ES-I3 (cell line): ENCODE measurements around the gene ZNF132.
A peak's percentile ranks its signal among the peaks of the same experiment; 100 is the strongest.
"Not testable (repeated sequence)": the region's sequence is repeated elsewhere in the genome, so short reads cannot be mapped to it uniquely, and the experiment has no call there.

ENCODE experiments used
- H3K36me3 ChIP-seq: 2 replicates; pipeline ENCODE4 v1.6.1; 2013; ENCODE audit warnings: mild to moderate bottlenecking, low read length, control low read depth, moderate library complexity; ENCODE audit not compliant: insufficient read depth
- H3K4me1 ChIP-seq: 2 replicates; pipeline ENCODE4 v1.6.1; 2013; ENCODE audit warnings: mild to moderate bottlenecking, control low read depth, low read length; ENCODE audit not compliant: insufficient read depth
- H3K9ac ChIP-seq: 2 replicates; pipeline ENCODE4 v1.6.1; 2013; ENCODE audit warnings: low read depth, mild to moderate bottlenecking, low read length, moderate library complexity
- H3K9me3 ChIP-seq: 2 replicates; pipeline ENCODE4 v1.6.1; 2013; ENCODE audit warnings: mild to moderate bottlenecking, low read length, moderate library complexity; ENCODE audit not compliant: control insufficient read depth, insufficient read depth

The ZNF132 gene

DNA sequence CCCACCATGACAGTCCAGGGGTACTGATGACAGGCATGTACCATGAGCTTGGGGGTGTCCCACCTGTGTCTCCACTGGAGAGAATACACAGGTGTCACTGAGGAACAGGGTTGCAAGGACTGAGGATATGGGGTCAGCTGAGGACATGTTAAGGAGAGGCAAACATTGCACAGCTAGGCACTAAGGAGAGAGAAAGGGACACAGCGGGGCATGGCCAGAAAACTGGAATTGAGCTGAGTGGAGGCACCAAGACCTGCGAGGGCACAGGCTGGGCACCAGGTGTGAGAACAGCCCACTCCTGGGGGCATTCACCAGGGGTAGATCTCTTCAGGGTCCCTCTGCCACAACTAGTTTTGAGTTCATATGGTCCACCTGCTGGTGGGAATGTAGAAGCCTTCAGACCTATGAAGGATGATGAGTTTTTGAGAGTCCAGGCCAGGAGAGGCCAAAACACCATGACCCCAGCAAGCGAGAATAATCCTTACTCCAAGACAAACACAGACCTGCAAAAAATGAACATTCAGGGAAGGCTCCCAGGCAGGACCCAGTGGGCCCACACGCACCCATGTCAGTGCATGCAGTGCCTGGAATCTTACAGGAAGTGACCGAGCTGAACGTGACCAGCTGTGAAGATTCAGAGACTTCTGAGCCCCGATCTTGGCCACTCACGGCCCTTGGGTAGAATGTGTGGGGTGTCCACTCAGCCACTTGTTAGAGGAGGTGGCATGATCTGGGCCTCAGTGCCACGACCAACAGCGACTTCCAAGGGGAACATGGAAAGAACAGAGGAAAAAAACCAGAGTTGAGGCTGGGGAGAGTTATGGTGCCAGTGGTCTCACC lies 32.9 kb downstream of the ZNF132 start:
- H3K36me3 ChIP-seq, result no peaks in the 10 kb centered on the region
- no peaks in the 10 kb centered on the region for H3K9me3 ChIP-seq
- H3K4me1 ChIP-seq, result no peaks in the 10 kb centered on the region
- peak overlapping the region; percentile 86 for H3K9ac ChIP-seq

DNA sequence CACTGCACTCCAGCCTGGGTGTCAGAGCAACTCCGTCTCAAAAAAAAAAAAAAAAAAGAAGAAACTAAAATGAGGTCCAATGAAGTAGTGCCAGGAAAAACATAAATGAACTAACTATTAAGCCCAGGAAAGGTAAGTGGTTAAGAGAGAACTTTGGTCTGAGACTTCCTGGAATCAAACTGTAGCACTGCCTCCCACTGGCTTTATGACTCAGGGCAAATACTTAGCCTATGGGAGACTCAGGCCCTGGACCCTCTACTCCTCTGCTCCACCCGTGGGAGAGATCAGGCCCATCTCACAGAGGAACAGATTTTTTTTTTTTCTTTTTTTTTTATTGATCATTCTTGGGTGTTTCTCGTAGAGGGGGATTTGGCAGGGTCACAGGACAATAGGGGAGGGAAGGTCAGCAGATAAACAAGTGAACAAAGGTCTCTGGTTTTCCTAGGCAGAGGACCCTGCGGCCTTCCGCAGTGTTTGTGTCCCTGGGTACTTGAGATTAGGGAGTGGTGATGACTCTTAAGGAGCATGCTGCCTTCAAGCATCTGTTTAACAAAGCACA lies 36.0 kb downstream of the ZNF132 start:
- not testable (repeated sequence) for H3K9ac ChIP-seq, H3K36me3 ChIP-seq, H3K9me3 ChIP-seq, H3K4me1 ChIP-seq

DNA sequence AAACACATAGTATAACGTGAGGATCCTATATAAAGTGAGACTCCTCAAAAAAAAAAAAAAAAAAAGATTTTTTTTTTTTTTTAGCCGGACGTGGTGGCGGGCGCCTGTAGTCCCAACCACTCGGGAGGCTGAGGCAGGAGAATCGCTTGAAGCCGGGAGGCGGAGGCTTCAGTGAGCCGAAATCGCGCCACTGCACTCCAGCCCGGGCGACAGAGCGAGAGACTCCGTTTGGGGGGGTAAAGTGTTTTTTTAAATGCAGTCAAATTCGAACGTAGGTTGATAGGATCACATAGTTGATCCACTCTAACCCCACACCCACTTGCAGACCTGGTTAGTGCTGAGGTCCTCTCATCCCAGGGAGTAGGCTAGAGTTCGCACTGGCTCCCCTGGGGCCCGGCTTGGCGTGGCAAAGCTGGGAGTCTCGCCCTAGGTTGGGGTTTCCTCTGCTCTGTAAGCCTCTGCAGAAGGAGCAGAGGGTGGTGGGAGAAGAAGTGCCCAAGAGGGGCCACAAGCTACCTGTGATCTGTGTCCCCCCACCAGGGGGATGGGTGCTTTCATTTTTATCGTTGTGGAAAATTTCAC lies 38.0 kb downstream of the ZNF132 start:
- H3K9me3 ChIP-seq, result no peaks in the 10 kb centered on the region
- H3K36me3 ChIP-seq, result no peaks in the 10 kb centered on the region
- H3K4me1 ChIP-seq, result no peaks in the 10 kb centered on the region
- peak overlapping the region; percentile 53; the same call in 1 of the 2 replicates for H3K9ac ChIP-seq

DNA sequence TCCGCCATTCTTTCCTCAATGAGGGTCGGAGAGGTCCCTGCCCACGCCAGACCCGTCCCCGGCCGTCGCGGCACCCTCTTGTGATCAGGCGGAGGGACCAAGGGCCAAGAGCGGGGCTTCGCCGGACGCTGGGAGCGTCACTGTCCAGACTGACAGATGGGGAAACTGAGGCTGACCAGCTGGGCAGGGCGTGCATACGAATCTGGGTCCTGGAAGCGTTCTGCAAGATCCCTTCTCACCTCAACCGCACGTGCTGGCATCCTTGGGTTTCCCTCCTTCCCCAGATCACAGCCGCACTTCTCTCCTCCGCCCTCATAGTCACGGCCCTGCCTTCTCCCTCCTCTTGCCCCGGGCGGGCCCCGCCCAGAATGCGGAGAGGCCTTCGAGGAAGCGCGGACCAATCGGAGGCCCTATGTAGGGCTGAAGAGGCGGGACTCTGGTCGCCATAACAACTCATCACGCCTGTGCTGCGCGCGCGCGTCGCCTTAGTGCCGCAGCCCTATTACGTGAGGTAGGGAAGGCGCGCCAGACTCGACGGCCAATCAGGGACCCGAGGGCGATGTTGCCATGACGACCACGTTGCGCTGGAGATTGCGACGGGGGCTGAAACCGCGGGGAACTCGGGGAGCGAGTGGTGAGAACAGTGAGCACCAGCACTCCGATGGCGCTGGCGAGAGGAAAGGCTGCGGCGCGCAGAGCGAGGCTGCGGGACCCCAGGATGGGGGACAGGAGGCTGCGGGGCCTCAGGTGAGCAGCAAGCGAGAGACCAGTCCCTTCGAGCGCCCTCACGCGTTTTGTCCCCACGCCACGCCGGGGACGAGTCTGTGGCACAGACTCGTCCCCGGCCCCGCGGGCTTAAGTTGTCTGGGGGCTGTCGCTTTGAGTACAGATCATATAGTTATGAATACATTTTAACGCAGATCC lies 38.8 kb downstream of the ZNF132 start:
- Histone ChIP-seq H3K4me1 (no peaks in the 10 kb centered on the region), H3K9me3 (no peaks in the 10 kb centered on the region), H3K9ac (peak overlapping the region; percentile 54), H3K36me3 (no peaks in the 10 kb centered on the region)

DNA sequence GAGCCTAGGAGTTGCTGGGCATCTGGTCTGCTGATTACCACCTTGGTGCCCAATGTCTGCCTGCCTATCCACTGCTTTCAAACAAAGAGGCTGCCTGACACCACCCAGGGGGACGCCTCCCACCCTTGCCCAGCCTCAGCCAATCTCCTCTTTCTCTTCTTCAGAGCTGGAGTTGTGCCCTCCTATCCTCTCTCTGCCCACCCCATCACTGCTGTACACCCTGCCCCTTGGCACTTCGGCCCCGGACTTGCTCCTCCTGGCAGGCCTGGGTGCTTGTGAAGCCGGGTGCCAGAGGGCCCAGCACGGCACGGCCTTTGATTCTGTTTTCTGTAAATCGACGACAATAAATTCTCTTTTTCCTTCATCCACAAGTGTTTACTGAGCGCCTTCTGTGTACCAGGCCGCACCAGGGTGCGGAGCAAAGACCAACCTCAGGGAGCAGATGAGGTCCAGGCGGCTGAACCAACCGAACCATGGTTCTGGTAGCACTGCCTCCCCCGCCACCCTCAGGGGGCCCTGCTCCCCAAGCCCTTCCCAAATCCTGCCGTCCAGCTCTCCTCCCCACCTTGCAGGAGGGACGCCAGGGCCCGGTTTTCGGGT lies 39.5 kb downstream of the ZNF132 start:
- H3K36me3 ChIP-seq, result no peaks in the 10 kb centered on the region
- peak overlapping the region; percentile 54; the same call in 1 of the 2 replicates for H3K9ac ChIP-seq
- H3K4me1 ChIP-seq, result no peaks in the 10 kb centered on the region; the same call in 1 of the 2 replicates
- no peaks in the 10 kb centered on the region for H3K9me3 ChIP-seq

DNA sequence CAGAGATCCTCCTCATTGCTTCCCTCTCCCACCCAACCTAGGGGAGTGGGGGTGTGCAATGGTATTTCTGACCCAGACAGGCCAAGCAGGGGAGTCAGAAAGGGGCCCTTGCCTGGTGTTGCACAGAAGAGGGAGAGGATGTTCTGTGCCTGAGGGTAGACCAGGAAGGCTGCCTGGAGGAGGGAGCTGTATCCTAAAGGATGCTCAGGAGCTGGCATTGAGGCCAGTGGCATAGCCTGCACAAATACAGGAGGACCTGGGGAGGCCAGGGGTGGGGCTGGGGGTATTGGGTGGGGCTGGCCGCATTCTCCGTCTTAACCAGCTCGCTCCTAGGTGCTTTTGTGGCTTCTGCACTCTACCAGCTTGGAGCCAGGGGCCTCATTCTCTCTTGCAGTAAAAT lies 40.0 kb downstream of the ZNF132 start:
- no peak overlapping the region for H3K9ac ChIP-seq

DNA sequence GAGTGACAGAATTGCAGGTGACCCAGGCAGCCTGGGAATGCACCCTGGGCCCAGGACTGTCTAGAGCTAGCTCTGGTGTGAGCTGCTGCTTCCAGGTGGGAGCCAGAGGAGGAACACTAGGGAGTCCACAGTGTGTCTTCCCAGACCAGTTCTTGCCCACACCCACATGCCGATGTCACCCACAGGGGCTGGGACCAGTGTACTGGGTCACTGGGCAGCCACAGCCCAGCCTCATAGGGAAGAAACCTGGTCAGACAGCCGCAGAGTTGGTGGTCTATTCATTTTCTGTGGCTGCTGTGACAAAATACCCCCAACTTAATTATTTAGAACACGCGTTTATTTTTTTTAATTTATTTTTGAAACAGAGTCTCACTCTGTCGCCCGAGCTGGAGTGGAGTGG lies 41.4 kb downstream of the ZNF132 start:
- H3K9me3 ChIP-seq, result no peaks in the 10 kb centered on the region
- no peaks in the 10 kb centered on the region; the same call in 1 of the 2 replicates for H3K4me1 ChIP-seq
- H3K36me3 ChIP-seq, result peaks cover 7% of the 10 kb centered on the region; the same call in 1 of the 2 replicates
- no peak overlapping the region for H3K9ac ChIP-seq

More for the DNA sequence above, 40.0 kb downstream of the ZNF132 start:
- Histone ChIP-seq H3K36me3 (no peaks in the 10 kb centered on the region), H3K4me1 (no peaks in the 10 kb centered on the region; the same call in 1 of the 2 replicates), H3K9me3 (no peaks in the 10 kb centered on the region)

DNA sequence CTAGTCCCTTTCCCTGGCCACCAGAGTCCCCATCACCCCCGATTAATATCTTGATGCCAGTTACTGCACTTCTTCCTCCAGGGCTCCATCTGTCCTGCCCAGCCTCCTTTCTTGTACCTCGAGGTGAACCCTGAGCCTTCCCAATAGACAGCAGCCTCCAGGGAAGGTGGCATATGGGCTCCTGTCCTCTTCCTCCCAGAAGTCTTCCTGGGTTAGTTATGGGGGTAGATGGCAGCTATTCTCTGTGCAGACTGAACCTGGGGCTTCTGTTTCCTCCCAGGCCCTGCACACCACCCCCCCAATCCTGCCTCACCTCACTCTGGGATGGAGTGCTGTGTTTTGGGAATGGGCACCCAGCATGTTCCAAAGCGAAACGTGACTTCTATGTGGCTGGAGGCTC lies 41.9 kb downstream of the ZNF132 start:
- no peak overlapping the region for H3K9ac ChIP-seq
- H3K4me1 ChIP-seq, result no peaks in the 10 kb centered on the region; the same call in 1 of the 2 replicates
- no peaks in the 10 kb centered on the region for H3K9me3 ChIP-seq
- H3K36me3 ChIP-seq, result peaks cover 9% of the 10 kb centered on the region; the same call in 1 of the 2 replicates

DNA sequence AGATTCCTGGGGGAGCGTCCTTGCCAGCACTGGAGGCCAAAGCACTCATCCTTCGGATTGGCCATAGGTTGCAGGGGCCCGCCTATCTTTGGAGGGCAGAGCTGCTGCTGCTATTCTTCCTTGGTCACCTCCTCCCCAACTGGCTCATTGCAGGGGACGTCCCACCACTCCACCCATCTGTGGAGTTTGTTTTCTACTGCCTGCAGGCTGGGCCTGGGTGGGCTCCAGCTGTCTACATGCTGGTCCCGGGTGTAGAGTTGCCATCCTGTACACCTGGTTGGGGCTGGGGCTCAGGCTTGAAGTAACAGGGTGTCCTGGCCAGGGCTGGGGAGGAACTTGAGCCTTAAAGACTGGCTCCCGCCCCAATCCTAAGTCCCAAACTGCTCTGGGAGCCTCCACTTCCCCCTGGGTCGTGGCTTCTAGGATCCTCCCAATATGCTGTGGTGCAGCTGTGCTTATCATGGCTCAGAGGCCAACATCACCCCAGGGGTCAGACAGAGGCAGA lies 42.4 kb downstream of the ZNF132 start:
- H3K36me3 ChIP-seq, result peaks cover 9% of the 10 kb centered on the region
- H3K9ac ChIP-seq, result no peak overlapping the region
- H3K4me1 ChIP-seq, result no peaks in the 10 kb centered on the region; the same call in 1 of the 2 replicates
- no peaks in the 10 kb centered on the region for H3K9me3 ChIP-seq

DNA sequence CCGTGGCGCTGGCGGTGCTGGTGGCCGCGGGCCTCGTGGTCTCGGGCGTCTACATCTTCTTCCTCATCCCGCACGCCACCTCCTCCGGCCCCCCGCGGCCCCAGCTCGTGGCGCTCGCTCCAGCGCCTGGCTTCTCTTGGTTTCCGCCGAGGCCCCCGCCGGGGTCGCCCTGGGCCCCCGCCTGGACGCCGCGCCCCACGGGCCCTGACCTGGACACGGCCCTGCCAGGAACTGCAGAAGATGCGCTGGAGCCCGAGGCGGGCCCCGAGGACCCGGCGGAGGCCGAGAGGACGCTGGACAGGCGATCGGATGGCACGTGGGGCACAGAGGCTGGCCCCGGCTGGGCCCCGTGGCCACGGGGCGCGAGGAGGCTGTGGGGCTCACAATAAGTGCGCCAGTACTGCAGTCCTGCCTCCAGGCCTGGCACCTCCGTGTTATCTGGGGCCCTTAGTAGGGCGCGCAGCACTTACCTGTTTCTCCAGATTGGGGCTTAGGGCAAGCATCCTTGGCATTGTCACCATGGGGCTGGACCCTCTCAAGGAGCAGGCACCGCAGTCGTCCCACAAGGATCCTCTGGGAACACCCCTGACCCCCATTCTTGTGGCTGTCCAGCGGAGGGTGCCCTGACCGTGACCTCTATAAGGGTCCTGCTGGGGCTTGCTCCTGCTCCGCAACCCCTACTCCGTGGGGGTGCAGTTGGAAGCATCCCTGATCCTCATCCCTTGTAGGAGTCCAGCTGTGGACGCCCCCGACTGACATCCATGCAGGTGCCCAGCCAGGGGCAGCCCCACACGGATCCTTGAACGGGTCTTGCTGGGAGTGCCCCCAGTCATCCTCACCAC lies 43.0 kb downstream of the ZNF132 start:
- Histone ChIP-seq H3K36me3 (peaks cover 12% of the 10 kb centered on the region), H3K4me1 (no peaks in the 10 kb centered on the region; the same call in 1 of the 2 replicates), H3K9me3 (no peaks in the 10 kb centered on the region), H3K9ac (peak overlapping the region; percentile 21; the same call in 1 of the 2 replicates)

DNA sequence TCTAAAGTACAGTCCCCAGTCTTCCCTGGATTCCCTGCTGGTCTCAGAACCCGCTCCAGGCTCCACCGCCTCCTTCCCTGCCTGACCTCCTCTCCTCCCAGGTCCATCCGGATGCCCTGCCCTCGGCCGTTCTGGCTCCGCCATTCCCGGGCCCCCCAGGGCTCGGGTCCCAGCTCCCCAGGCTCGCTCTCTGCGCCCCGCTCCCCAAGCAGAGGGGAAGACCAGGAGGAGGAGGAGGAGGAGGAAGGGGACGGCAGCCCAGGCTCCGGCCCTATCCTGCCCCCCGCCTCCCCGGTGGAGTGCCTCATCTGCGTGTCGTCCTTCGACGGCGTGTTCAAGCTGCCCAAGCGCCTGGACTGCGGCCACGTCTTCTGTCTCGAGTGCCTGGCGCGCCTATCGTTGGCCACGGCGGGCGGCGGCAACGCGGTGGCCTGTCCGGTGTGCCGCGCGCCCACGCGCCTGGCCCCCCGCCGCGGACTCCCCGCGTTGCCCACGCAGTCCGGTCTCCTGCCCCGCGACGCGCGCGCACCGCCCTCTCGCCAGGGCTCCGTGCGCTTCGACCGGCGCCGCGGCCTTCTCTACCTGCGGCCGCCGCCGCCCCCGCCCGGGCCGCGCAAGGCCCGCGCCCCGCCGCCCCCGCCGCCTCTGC lies 43.9 kb downstream of the ZNF132 start:
- no peaks in the 10 kb centered on the region; the same call in 1 of the 2 replicates for H3K4me1 ChIP-seq
- peaks cover 14% of the 10 kb centered on the region for H3K36me3 ChIP-seq
- H3K9ac ChIP-seq, result peak overlapping the region; percentile 59
- no peaks in the 10 kb centered on the region for H3K9me3 ChIP-seq

DNA sequence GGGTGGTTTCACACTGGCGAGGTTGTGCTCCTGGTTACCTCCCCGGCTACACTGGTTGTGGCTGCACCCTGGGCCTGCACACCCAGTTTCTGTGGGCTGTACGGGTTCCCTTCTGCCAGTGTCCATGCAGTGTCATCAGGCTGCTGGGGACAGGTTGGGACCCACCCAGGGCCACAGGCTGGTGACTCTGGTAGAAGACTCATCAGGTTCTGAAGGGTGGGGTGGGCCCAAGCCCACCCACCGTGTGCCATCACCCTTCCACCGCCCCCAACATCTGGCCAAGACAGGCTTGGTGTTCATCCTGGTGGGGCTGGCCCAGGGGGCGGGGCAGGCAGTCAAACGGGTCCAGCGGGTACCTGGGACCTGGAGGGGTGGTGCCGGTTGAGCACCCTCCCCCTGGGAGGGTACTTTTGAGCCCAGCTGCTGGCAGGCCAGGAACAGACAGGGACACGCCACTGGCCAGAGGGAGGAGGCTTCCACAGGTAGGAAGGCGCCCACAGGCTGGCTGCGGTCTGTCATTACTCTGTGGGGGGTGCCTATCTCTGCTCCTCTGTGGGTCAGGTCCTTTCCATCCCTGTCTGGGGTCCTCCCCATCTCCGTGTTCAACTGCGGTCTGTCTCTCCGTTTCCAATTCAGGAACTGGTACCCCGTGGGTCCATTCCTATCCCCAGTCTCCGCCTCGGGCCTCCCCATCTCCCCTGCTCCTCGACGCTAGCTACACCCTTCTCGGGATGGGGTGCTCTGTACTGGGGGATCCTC lies 44.6 kb downstream of the ZNF132 start, which contains the start of gene RNF225:
Gene RNF225 (plus strand): TSS at position 437 of the 759 bp plus-strand sequence. CDS start 434 bp downstream, outside the sequence.
- Histone ChIP-seq H3K9ac (peak within 1 kb of the TSS; percentile 59), H3K36me3 (peaks cover 18% of the 10 kb centered on the region), H3K4me1 (no peaks in the 10 kb centered on the region; the same call in 1 of the 2 replicates), H3K9me3 (no peaks in the 10 kb centered on the region)
